Measurements from ENCODE around the gene EFS.
"Not testable (repeated sequence)": the region's sequence is repeated elsewhere in the genome, so short reads cannot be mapped to it uniquely, and the experiment has no call there.

EFS gene

DNA sequence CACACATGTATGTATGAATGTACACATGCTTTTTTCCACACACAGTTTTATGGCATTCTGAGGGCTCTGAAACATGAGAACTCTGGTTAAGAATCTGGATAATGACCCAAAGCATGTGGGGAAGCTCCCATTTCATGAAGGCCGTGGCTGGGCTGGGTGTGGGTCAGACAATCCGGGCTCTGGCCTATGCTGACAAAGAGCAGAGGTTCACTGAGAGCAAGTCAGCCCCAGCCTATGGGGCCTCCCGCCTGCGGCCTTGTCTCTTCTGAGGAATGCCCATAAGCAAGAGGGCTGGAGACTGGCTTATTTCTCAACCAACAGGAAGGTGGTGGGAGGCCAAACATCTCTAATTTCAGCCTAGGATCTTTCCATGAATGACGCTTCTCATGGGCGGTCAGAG, 34.6 kb upstream of the EFS start:
- in situ Hi-C loops (cut with MboI; ENCODE audit: low sequenced_read_pairs), result no loop called here

DNA sequence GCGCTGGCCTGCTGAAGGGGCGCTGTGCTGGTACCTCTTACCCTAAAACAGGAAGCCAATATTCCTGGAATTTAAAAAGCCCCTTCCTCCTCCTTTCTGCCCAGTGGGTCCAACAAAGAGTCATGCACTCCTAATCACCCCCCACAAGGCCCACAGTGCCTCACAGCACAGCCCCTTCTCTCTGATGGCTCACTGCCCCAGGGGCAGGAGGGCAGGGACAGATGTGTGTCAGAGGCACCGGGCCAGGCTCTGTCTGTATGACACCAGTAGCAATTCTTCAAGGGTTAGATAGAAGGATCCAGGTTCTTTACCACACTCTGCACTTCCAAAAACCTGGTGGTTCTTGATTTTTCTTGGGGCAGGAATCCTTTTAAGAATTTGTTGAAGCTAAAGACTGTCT, 34.2 kb upstream of the EFS start:
- in situ Hi-C loops (cut with MboI; ENCODE audit: low sequenced_read_pairs), result no loop called here

DNA sequence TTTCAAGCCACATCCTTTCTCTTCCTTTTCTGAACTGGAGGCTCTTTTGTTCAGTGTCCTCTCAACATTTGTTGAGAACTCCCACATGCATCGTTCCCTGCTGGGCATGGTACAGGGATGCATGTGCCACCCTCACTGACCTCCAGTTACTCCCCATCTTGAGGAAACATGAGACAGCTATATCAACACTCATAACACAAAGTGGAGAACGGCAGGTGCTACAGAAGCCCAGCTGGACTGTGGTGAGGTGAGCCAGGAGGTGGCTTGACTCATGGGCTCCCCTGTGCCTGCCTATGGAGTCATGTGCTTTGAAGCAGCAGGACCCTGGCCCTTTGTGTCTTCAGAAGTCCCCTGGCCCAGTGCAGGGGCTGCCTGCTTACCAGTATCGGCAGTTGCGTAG, 33.4 kb upstream of the EFS start:
- in situ Hi-C loops (cut with MboI; ENCODE audit: low sequenced_read_pairs), result no loop called here

DNA sequence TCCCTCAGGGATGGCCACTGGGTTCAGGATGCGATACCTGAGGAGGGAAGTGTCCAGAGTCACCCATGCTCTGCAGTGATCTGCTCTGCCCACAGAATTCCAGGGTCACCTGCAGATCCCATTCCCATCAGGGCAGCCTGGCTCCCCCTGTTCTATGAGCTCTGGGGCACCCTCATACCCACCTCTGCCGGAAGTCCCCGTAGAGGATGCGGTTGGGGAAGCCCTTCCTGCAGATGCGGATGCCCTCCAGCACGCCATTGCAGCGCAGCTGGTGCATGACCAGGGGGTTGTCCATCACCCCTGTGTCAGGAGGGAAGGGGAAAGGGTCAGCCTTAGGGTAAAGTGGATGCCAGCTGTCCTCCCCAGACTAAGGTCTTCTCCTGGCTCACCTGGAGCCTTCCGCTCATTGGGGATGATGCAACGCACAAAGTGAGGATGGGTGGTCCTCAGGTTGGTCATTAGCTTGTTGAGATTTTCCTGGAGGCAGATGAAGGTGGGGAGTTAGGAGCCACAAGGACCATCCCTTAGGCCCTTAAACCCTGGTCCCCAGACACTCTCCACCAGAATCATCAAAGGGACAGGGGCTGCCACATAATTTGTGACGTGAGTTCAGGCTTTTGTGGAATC, 31.9 kb upstream of the EFS start:
- in situ Hi-C loops (cut with MboI; ENCODE audit: low sequenced_read_pairs), result no loop called here

DNA sequence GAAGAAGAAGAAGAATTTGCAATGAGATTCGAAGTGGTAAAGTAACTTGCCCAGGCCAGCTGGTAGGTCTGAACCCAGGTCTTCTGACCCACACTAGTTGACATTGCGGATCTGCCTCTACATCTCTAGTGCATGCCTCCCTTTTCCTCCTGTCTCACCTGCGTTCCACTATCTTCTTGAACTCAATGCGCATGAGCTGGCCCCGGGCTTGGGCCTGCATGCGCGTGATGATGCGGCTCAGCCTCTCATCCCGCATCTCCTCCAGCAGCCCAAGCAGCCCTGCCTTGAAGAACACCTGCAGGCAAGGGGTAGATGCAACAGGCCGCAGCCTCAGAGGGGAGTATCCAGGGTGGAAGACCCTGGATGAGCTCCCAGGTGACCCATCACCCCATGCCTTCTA, 31.2 kb upstream of the EFS start:
- in situ Hi-C loops (cut with MboI; ENCODE audit: low sequenced_read_pairs), result no loop called here

GRCh38 chr14:23392613-23393012, 27.6 kb upstream of the EFS start:
- in situ Hi-C loops (cut with MboI; ENCODE audit: low sequenced_read_pairs), result no loop called here

- in situ Hi-C loops (cut with MboI; ENCODE audit: low sequenced_read_pairs), result not testable (repeated sequence)
Observed at GRCh38 chr14:23389871-23390270, 24.9 kb upstream of the EFS start.

DNA sequence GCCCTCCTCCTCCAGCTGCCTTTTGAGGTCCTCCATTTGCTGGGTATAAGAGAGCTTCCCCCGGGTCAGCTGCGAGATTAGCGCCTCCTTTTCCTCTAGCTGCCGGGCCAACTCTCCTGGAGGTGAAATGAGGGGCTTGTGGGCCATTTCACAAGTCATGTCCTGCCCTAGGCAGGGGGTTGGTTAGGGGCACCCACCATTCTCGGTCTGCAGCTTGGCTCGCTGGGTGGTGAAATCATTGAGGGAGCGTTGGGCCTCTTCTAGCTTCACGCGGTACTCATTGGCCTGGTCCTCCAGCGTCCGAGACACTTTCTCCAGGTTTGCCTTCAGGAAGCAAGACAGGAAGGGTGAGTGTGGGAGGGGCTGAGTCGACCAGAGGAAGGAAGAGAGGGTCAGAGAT, 24.4 kb upstream of the EFS start:
- in situ Hi-C loops (cut with MboI; ENCODE audit: low sequenced_read_pairs), result no loop called here

GRCh38 chr14:23388996-23389395, 24.0 kb upstream of the EFS start:
- in situ Hi-C loops (cut with MboI; ENCODE audit: low sequenced_read_pairs), result no loop called here

DNA sequence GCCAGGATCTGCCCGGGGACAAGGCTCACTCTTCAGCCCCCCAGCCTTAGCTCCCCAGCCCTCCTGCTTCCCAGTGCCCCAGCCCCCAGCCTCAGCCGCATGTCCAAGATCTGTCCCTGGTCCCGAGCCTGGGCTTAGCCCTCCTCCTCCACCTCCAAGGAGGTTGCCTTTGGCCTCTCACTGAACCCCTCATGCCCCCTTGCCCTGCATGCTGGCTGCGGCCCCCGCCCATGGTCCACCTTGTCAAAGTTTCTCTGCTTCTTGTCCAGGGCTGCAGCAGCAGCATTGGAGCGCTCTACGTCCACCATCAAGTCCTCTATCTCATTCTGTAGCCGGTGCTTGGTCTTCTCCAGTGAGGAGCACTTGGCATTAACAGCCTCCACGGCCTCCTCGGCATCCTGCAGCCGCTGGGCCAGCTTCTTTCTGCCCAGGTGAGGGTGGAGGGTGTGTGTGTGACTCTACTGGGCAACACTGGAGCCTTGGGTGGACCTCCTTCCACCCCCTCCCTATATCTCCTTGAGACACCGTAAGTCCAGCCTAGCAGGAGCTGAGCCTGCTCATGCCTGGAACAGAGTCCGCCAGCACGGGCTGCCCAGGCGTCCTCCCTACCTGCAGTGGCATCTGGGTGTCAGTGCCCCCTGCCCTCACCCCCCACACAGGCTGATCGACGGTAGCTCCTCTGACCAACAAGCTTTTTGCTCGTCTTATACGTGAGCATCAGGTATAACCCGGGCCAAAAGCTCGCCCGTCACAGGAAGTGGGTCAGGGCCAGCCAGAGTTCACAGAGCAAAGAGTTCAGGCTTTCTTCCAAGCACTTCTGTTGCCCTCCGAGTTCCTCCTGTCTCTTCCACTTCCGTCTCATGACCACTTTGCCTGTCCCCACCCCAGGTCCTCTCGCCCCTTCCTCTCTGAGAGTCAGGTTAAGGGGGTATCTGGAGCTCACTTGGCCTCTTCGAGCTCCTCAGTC, 23.2 kb upstream of the EFS start:
- in situ Hi-C loops (cut with MboI; ENCODE audit: low sequenced_read_pairs), result no loop called here

DNA sequence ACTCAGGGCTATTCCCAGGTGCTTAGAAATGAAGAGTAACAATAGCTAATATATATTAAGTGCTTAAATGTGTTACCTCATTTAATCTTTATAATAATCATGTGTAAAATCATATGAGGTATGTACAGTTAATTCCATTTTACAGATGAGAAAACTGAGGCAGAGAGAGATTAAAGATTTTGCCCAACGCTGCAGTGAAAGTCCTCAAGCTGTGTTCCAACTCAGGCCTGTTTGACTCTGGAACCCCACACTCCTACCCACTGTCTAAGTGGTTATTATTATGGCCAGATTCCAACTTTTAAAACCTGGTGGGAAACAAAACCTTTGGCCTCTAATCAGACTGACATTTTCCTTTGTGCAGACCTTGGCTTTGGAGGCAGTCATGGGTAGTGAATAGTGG, 22.0 kb upstream of the EFS start:
- in situ Hi-C loops (cut with MboI; ENCODE audit: low sequenced_read_pairs), result no loop called here

DNA sequence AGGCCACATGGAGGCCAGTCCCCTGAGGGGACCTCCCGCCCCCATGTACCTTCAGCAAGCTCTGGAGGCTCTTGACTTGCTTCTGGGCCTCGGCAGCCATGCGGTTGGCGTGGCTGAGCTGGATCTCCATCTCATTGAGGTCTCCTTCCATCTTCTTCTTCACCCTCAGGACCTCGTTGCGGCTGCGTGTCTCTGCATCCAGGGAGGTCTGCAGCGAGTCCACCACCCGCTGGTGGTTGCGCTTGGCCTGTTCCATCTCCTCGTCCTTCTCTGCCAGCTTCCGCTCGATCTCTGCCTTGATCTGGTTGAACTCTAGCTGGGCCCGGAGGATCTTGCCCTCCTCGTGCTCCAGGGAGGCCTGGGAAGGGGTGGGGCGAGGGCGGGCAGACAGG, 21.3 kb upstream of the EFS start:
- in situ Hi-C loops (cut with MboI; ENCODE audit: low sequenced_read_pairs), result not testable (repeated sequence)

- in situ Hi-C loops (cut with MboI; ENCODE audit: low sequenced_read_pairs), result no loop called here
Observed at GRCh38 chr14:23385642-23386265, 20.8 kb upstream of the EFS start.

DNA sequence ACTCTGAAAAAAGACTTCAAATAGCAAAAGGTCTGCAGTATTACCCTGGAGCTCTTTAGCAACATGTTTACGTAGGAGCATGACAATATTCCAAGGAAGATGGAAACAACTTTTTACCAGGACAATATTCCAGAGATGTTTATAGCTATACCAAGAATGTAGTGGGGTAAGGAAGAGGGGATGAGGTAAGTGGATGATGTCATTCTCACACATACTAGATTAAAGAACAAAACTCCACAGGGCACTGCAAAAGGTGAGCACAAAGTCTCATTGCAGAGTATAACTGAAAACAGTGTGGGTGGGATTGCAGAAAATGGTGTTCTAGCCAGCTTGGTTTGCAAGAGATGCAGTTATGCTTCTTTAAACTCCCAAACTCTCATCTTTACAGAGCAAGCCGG, 20.3 kb upstream of the EFS start:
- in situ Hi-C loops (cut with MboI; ENCODE audit: low sequenced_read_pairs), result no loop called here

DNA sequence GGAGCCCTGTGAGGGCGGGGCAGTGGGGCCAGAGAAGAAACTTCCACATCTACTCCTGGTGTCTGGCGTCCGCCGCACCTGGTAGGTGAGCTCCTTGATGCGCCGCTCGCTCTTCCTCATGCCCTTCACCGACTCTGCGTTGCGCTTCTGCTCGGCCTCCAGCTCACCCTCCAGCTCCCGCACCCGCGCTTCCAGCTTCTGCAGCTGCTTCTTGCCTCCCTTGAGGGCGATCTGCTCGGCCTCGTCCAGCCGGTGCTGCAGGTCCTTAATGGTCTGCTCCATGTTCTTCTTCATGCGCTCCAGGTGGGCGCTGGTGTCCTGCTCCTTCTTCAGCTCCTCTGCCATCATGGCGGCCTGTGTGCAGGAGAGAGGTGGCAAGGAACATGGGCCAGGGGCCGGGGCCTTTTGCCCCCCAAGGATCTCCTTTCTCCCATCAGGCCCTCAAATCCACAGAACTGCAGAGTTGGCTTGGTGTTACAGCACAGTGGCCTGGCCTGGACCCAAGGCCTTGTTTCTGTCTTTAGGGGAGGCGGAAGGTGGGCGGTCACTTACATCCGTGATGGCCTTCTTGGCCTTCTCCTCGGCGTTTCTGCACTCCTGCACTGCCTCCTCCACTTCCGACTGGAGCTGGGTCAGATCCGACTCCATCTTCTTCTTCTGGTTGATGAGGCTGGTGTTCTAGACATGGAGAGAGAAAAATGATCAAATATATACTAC, 19.6 kb upstream of the EFS start:
- in situ Hi-C loops (cut with MboI; ENCODE audit: low sequenced_read_pairs), result no loop called here

- in situ Hi-C loops (cut with MboI; ENCODE audit: low sequenced_read_pairs), result no loop called here
Observed at GRCh38 chr14:23382731-23383440, 17.9 kb upstream of the EFS start.

DNA sequence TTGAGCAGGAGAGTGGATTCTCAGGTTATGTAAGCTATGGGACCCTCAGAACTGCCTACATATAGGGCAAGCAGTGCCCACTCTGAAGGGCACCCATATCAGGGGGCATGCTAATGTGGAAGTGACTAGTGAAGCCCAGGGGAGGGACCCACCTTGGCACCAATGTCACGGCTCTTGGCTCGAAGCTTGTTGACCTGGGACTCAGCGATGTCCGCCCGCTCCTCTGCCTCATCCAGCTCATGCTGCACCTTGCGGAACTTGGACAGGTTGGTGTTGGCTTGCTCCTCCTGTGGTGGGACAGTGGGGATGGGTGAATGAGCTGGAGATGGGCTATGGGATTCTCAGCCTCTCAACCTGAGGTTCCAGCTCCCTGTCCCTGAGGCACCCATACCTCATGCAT, 17.3 kb upstream of the EFS start:
- in situ Hi-C loops (cut with MboI; ENCODE audit: low sequenced_read_pairs), result no loop called here

DNA sequence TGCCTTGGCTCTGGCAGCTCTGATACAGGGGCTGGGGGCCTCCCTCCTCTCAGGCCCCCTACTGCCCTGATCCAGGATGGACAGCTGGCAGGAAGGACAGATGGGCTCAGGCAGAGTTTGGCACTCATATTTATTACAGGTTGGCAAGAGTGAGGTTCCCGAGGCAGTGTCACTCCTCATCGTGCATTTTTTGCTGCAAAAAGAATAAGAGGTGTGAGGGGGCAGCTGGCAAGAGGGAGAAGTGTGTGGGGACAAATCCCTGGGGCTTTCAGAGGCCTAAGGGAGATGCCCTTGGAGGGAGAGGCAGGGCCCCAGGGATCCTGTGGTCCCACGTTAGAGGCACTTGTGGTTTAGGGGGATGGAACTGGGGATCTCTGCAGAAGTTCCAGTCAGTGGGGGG, 16.9 kb upstream of the EFS start:
- in situ Hi-C loops (cut with MboI; ENCODE audit: low sequenced_read_pairs), result no loop called here

- in situ Hi-C loops (cut with MboI; ENCODE audit: low sequenced_read_pairs), result no loop called here
Observed at GRCh38 chr14:23380976-23381375, 16.0 kb upstream of the EFS start.

- in situ Hi-C loops (cut with MboI; ENCODE audit: low sequenced_read_pairs), result no loop called here
Observed at GRCh38 chr14:23380197-23380914, 15.4 kb upstream of the EFS start.

Data from hTERT RPE-1 (cell line).